Uterine smooth muscle cell (primary cell): ENCODE results near the gene KCNJ6. TPM values are rescaled to one million over a fixed set of nuclear protein-coding genes. Genes with fewer than 3 reads are reported as not detected.

Source experiments
- total RNA-seq: library from RNA; depleted of rRNA; stranded (reverse); fragments of >200 nt; gene quantifications from 2 replicates; pipeline ENCODE4 v1.2.3, GENCODE V29; 2014

KCNJ6 gene
- total RNA-seq: not detected in 2 replicates

GRCh38 chr21:37916310-37917051, at the start of gene KCNJ6:
KCNJ6 (minus strand) TSS chr21:37916457; CDS start chr21:37840682, 75,775 bp downstream.

